ENCODE data around the gene MICAL3.

DNA sequence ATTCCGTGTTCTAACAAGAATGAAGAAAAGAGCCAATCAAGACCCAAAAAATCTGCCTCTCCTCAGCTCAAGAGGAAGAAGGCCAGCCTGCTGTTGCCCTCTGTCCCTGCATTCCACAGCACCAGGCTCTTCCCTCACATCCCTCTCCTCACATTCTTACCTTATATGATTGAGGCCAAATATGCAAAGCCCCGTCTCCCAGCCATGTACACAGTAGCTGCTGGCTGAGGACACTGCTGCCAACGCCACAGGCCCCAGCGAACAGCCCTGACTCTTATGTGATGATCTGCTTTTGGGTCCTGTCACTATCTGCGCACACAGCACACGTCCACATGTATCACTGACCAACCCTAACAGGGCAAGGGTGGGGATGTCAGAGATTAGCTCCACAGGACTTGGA, 60.2 kb downstream of the MICAL3 start:
- TF ChIP-seq, protein P1, sequence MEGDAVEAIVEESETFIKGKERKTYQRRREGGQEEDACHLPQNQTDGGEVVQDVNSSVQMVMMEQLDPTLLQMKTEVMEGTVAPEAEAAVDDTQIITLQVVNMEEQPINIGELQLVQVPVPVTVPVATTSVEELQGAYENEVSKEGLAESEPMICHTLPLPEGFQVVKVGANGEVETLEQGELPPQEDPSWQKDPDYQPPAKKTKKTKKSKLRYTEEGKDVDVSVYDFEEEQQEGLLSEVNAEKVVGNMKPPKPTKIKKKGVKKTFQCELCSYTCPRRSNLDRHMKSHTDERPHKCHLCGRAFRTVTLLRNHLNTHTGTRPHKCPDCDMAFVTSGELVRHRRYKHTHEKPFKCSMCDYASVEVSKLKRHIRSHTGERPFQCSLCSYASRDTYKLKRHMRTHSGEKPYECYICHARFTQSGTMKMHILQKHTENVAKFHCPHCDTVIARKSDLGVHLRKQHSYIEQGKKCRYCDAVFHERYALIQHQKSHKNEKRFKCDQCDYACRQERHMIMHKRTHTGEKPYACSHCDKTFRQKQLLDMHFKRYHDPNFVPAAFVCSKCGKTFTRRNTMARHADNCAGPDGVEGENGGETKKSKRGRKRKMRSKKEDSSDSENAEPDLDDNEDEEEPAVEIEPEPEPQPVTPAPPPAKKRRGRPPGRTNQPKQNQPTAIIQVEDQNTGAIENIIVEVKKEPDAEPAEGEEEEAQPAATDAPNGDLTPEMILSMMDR (IDR thresholded peaks at IDR 0.05; ENCODE audit: insufficient read depth, low read length), result no peak
- TF ChIP-seq GABPA (IDR thresholded peaks at IDR 0.05; ENCODE audit: low read depth) (no peak), POLR2AphosphoS5 (IDR thresholded peaks at IDR 0.05; ENCODE audit: low read depth) (no peak)
